HG02623 (cell line): ENCODE results near the gene TRIM15.
"Not testable (repeated sequence)": the region's sequence is repeated elsewhere in the genome, so short reads cannot be mapped to it uniquely, and the experiment has no call there.

Experiments
- ATAC-seq: cut with Tn5 transposase; IDR thresholded peaks from one replicate; pipeline ENCODE4 v1.9.1; 2021; ENCODE audit warnings: moderate library complexity; ENCODE audit not compliant: unreplicated experiment

Gene TRIM15

GRCh38 chr6:30221956-30222355 is 58.6 kb downstream of the TRIM15 start:
- not testable (repeated sequence) for ATAC-seq
